Measurements from ENCODE around the gene SLC16A12. TPM values are rescaled to one million over a fixed set of nuclear protein-coding genes. Genes with fewer than 3 reads are reported as not detected.

Gene SLC16A12
- total and polyA plus RNA-seq, 3 experiments from 2014 or later: not detected

GRCh38 chr10:89526358-89526757, 9.0 kb downstream of the SLC16A12 start:
- ChIA-PET POLR2A (no interaction called here), CTCF (no interaction called here)
- Mint-ChIP-seq H3K9me3 (no peaks in the 10 kb centered on the region), H3K4me1 (no peaks in the 10 kb centered on the region), H3K4me3 (no peak overlapping the region), H3K36me3 (no peaks in the 10 kb centered on the region), H3K27ac (no peak overlapping the region), H3K27me3 (peaks cover 16 to 22% of the 10 kb centered on the region in 2 donors)
- Histone ChIP-seq H3K4me3 (ENCODE audit: low read length) (no peak overlapping the region), H3K27me3 (ENCODE audit: insufficient read depth, low read length, poor library complexity, severe bottlenecking) (no peaks in the 10 kb centered on the region), H3K27ac (ENCODE audit: low read depth, low read length) (no peak overlapping the region), H3K4me1 (ENCODE audit: insufficient read depth, low read length) (no peaks in the 10 kb centered on the region), H3K9me3 (ENCODE audit: low read length) (no peaks in the 10 kb centered on the region), H3K36me3 (ENCODE audit: insufficient read depth, low read length) (no peaks in the 10 kb centered on the region)
- DNase-seq: no peak

GRCh38 chr10:89525556-89525955, 9.8 kb downstream of the SLC16A12 start:
- H3K27ac Mint-ChIP-seq: no peak overlapping the region
- no peaks in the 10 kb centered on the region for H3K4me1 ChIP-seq (ENCODE audit: insufficient read depth, low read length)
- H3K27ac ChIP-seq (ENCODE audit: low read depth, low read length): no peak overlapping the region
- H3K9me3 Mint-ChIP-seq: no peaks in the 10 kb centered on the region
- no peak for DNase-seq
- H3K27me3 Mint-ChIP-seq: peaks cover 9 to 16% of the 10 kb centered on the region in 2 donors
- no peaks in the 10 kb centered on the region for H3K36me3 ChIP-seq (ENCODE audit: insufficient read depth, low read length)
- H3K4me3 Mint-ChIP-seq: no peak overlapping the region
- H3K9me3 ChIP-seq (ENCODE audit: low read length): no peaks in the 10 kb centered on the region
- no peaks in the 10 kb centered on the region for H3K4me1 Mint-ChIP-seq
- ChIA-PET POLR2A (no interaction called here), CTCF (no interaction called here)
- H3K4me3 ChIP-seq (ENCODE audit: low read length): no peak overlapping the region
- no peaks in the 10 kb centered on the region for H3K27me3 ChIP-seq (ENCODE audit: insufficient read depth, low read length, poor library complexity, severe bottlenecking)
- H3K36me3 Mint-ChIP-seq: no peaks in the 10 kb centered on the region

GRCh38 chr10:89524279-89524678, 11.1 kb downstream of the SLC16A12 start:
- CTCF ChIA-PET: no interaction called here

GRCh38 chr10:89523274-89523673, 12.1 kb downstream of the SLC16A12 start:
- Histone ChIP-seq H3K4me1 (ENCODE audit: insufficient read depth, low read length) (no peaks in the 10 kb centered on the region), H3K4me3 (ENCODE audit: low read length) (no peak overlapping the region), H3K9me3 (ENCODE audit: low read length) (no peaks in the 10 kb centered on the region), H3K27ac (ENCODE audit: low read depth, low read length) (no peak overlapping the region), H3K36me3 (ENCODE audit: insufficient read depth, low read length) (no peaks in the 10 kb centered on the region), H3K27me3 (ENCODE audit: insufficient read depth, low read length, poor library complexity, severe bottlenecking) (no peaks in the 10 kb centered on the region)
- H3K36me3 Mint-ChIP-seq: no peaks in the 10 kb centered on the region
- ChIA-PET POLR2A (no interaction called here), CTCF (no interaction called here)
- H3K27me3 Mint-ChIP-seq: peaks cover 6 to 15% of the 10 kb centered on the region in 2 donors
- no peaks in the 10 kb centered on the region for H3K9me3 Mint-ChIP-seq
- no peak overlapping the region for H3K27ac Mint-ChIP-seq
- no peak for DNase-seq
- no peak overlapping the region for H3K4me3 Mint-ChIP-seq
- H3K4me1 Mint-ChIP-seq: no peaks in the 10 kb centered on the region

More at GRCh38 chr10:89524279-89524678, 11.1 kb downstream of the SLC16A12 start:
- no peaks in the 10 kb centered on the region for H3K4me1 ChIP-seq (ENCODE audit: insufficient read depth, low read length)
- no peak overlapping the region for H3K4me3 Mint-ChIP-seq
- POLR2A ChIA-PET: no interaction called here
- H3K9me3 Mint-ChIP-seq: no peaks in the 10 kb centered on the region
- H3K27me3 Mint-ChIP-seq: peaks cover 7 to 12% of the 10 kb centered on the region in 2 donors
- no peaks in the 10 kb centered on the region for H3K36me3 Mint-ChIP-seq
- H3K27ac Mint-ChIP-seq: no peak overlapping the region
- H3K4me1 Mint-ChIP-seq: no peaks in the 10 kb centered on the region
- H3K4me3 ChIP-seq (ENCODE audit: low read length): no peak overlapping the region
- H3K27ac ChIP-seq (ENCODE audit: low read depth, low read length): no peak overlapping the region
- DNase-seq: no peak
- no peaks in the 10 kb centered on the region for H3K27me3 ChIP-seq (ENCODE audit: insufficient read depth, low read length, poor library complexity, severe bottlenecking)
- no peaks in the 10 kb centered on the region for H3K9me3 ChIP-seq (ENCODE audit: low read length)
- no peaks in the 10 kb centered on the region for H3K36me3 ChIP-seq (ENCODE audit: insufficient read depth, low read length)

- H3K27ac Mint-ChIP-seq: no peak overlapping the region
- Histone ChIP-seq H3K4me3 (ENCODE audit: low read length) (no peak overlapping the region), H3K27ac (ENCODE audit: low read depth, low read length) (no peak overlapping the region), H3K36me3 (ENCODE audit: insufficient read depth, low read length) (no peaks in the 10 kb centered on the region), H3K9me3 (ENCODE audit: low read length) (no peaks in the 10 kb centered on the region), H3K27me3 (ENCODE audit: insufficient read depth, low read length, poor library complexity, severe bottlenecking) (no peaks in the 10 kb centered on the region), H3K4me1 (ENCODE audit: insufficient read depth, low read length) (no peaks in the 10 kb centered on the region)
- H3K9me3 Mint-ChIP-seq: no peaks in the 10 kb centered on the region
- H3K4me3 Mint-ChIP-seq: no peak overlapping the region
- H3K36me3 Mint-ChIP-seq: no peaks in the 10 kb centered on the region
- H3K4me1 Mint-ChIP-seq: no peaks in the 10 kb centered on the region
- CTCF ChIA-PET: no interaction called here
- peaks cover 4 to 15% of the 10 kb centered on the region in 2 donors for H3K27me3 Mint-ChIP-seq
- POLR2A ChIA-PET: no interaction called here
- DNase-seq: no peak
These were observed 12.9 kb downstream of the SLC16A12 start for GRCh38 chr10:89522463-89522862.

- H3K36me3 Mint-ChIP-seq: no peaks in the 10 kb centered on the region
- no peaks in the 10 kb centered on the region for H3K9me3 Mint-ChIP-seq
- Histone ChIP-seq H3K4me3 (ENCODE audit: low read length) (no peak overlapping the region), H3K4me1 (ENCODE audit: insufficient read depth, low read length) (no peaks in the 10 kb centered on the region), H3K9me3 (ENCODE audit: low read length) (no peaks in the 10 kb centered on the region), H3K27ac (ENCODE audit: low read depth, low read length) (no peak overlapping the region), H3K27me3 (ENCODE audit: insufficient read depth, low read length, poor library complexity, severe bottlenecking) (no peaks in the 10 kb centered on the region), H3K36me3 (ENCODE audit: insufficient read depth, low read length) (no peaks in the 10 kb centered on the region)
- peaks cover 2 to 14% of the 10 kb centered on the region in 2 donors for H3K27me3 Mint-ChIP-seq
- no peak overlapping the region for H3K27ac Mint-ChIP-seq
- no peak overlapping the region for H3K4me3 Mint-ChIP-seq
- no peaks in the 10 kb centered on the region for H3K4me1 Mint-ChIP-seq
- DNase-seq: no peak
- CTCF ChIA-PET: no interaction called here
- POLR2A ChIA-PET: no interaction called here
These were observed 14.0 kb downstream of the SLC16A12 start for GRCh38 chr10:89521368-89521767.

- Mint-ChIP-seq H3K4me3 (no peak overlapping the region), H3K27me3 (peaks cover 2 to 11% of the 10 kb centered on the region in 2 donors), H3K9me3 (no peaks in the 10 kb centered on the region), H3K36me3 (no peaks in the 10 kb centered on the region), H3K27ac (no peak overlapping the region), H3K4me1 (no peaks in the 10 kb centered on the region)
- Histone ChIP-seq H3K27ac (ENCODE audit: low read depth, low read length) (no peak overlapping the region), H3K27me3 (ENCODE audit: insufficient read depth, low read length, poor library complexity, severe bottlenecking) (no peaks in the 10 kb centered on the region), H3K4me3 (ENCODE audit: low read length) (no peak overlapping the region), H3K9me3 (ENCODE audit: low read length) (no peaks in the 10 kb centered on the region), H3K4me1 (ENCODE audit: insufficient read depth, low read length) (no peaks in the 10 kb centered on the region), H3K36me3 (ENCODE audit: insufficient read depth, low read length) (no peaks in the 10 kb centered on the region)
- POLR2A ChIA-PET: no interaction called here
- CTCF ChIA-PET: no interaction called here
- DNase-seq: no peak
These were observed 14.7 kb downstream of the SLC16A12 start for GRCh38 chr10:89520706-89521105.

- peaks cover 2 to 7% of the 10 kb centered on the region in 2 donors for H3K27me3 Mint-ChIP-seq
- H3K36me3 Mint-ChIP-seq: no peaks in the 10 kb centered on the region
- Histone ChIP-seq H3K4me3 (ENCODE audit: low read length) (no peak overlapping the region), H3K4me1 (ENCODE audit: insufficient read depth, low read length) (no peaks in the 10 kb centered on the region), H3K36me3 (ENCODE audit: insufficient read depth, low read length) (no peaks in the 10 kb centered on the region), H3K27me3 (ENCODE audit: insufficient read depth, low read length, poor library complexity, severe bottlenecking) (no peaks in the 10 kb centered on the region), H3K27ac (ENCODE audit: low read depth, low read length) (no peak overlapping the region), H3K9me3 (ENCODE audit: low read length) (no peaks in the 10 kb centered on the region)
- H3K4me3 Mint-ChIP-seq: no peak overlapping the region
- DNase-seq: no peak
- H3K9me3 Mint-ChIP-seq: no peaks in the 10 kb centered on the region
- ChIA-PET CTCF (no interaction called here), POLR2A (no interaction called here)
- H3K27ac Mint-ChIP-seq: peak overlapping the region in 1 of 8 donors; percentile 67
- H3K4me1 Mint-ChIP-seq: no peaks in the 10 kb centered on the region
These were observed 16.2 kb downstream of the SLC16A12 start for GRCh38 chr10:89518876-89519842.
